ENCODE measurements around the gene TNS3.

The TNS3 gene

GRCh38 chr7:47301657-47302295, 280.1 kb downstream of the TNS3 start:
- Histone ChIP-seq H4K20me1 (peaks cover 0 to 100% (median 0%) of the 10 kb centered on the region in 11 experiments; a peak in 6 of 22 replicates), H3K9ac (no peak overlapping the region), H3K9me3 (replicated peaks in 1 of 11) (no peaks in the 10 kb centered on the region), H3K4me1 (peaks cover 18 to 36% (median 27%) of the 10 kb centered on the region in 10 experiments; a peak in 19 of 20 replicates), H3K36me3 (peaks cover 28 to 100% (median 57%) of the 10 kb centered on the region in 11 experiments), H3K27ac (no peak overlapping the region), H3K27me3 (no peaks in the 10 kb centered on the region), H3K4me2 (no peak overlapping the region), H3K4me3 (no peak overlapping the region)
- TF ChIP-seq Cebpa-rat (IDR thresholded peaks at IDR 0.05), result no peak

- Histone ChIP-seq H3K9me3 (replicated peaks in 1 of 11) (no peaks in the 10 kb centered on the region), H4K20me1 (peaks cover 0 to 100% (median 0%) of the 10 kb centered on the region in 11 experiments; a peak in 6 of 22 replicates), H3K36me3 (peaks cover 34 to 100% (median 64%) of the 10 kb centered on the region in 11 experiments), H3K27me3 (no peaks in the 10 kb centered on the region), H3K4me1 (peaks cover 19 to 37% (median 28%) of the 10 kb centered on the region in 10 experiments), H3K4me3 (no peak overlapping the region), H3K9ac (no peak overlapping the region), H3K27ac (peak overlapping the region in 1 of 11 experiments; percentile 4; a peak in 1 of 22 replicates), H3K4me2 (no peak overlapping the region)
- TF ChIP-seq Cebpa-rat (IDR thresholded peaks at IDR 0.05), result no peak
These were observed 280.8 kb downstream of the TNS3 start for GRCh38 chr7:47301105-47301477.

- H3K4me1 ChIP-seq, result peaks cover 23 to 38% (median 29%) of the 10 kb centered on the region in 10 experiments
- peaks cover 0 to 100% (median 0%) of the 10 kb centered on the region in 11 experiments; a peak in 6 of 22 replicates for H4K20me1 ChIP-seq
- no peak overlapping the region for H3K4me2 ChIP-seq
- H3K36me3 ChIP-seq, result peaks cover 35 to 100% (median 69%) of the 10 kb centered on the region in 11 experiments
- no peak overlapping the region for H3K4me3 ChIP-seq
- H3K27me3 ChIP-seq, result no peaks in the 10 kb centered on the region
- no peak for TF ChIP-seq Cebpa-rat (IDR thresholded peaks at IDR 0.05)
- H3K9ac ChIP-seq, result no peak overlapping the region
- H3K9me3 ChIP-seq (replicated peaks in 1 of 11), result 0 out of 22 replicates have a peak, but pooled peaks cover 0 to under 1% (median 0%) of the 10 kb centered on the region in 11 experiments
- peak overlapping the region in 1 of 11 experiments; percentile 4; a peak in 1 of 22 replicates for H3K27ac ChIP-seq
These were observed 281.3 kb downstream of the TNS3 start for GRCh38 chr7:47300472-47301104.

- Histone ChIP-seq H3K9me3 (replicated peaks in 1 of 11) (peaks cover 0 to 8% (median 0%) of the 10 kb centered on the region in 11 experiments; a peak in 1 of 22 replicates), H3K4me3 (no peak overlapping the region), H4K20me1 (peaks cover 0 to 100% (median 0%) of the 10 kb centered on the region in 11 experiments; a peak in 6 of 22 replicates), H3K27ac (no peak overlapping the region), H3K36me3 (peaks cover 35 to 100% (median 80%) of the 10 kb centered on the region in 11 experiments), H3K4me1 (peaks cover 19 to 41% (median 30%) of the 10 kb centered on the region in 10 experiments), H3K27me3 (no peaks in the 10 kb centered on the region), H3K4me2 (peak overlapping the region in 8 of 11 experiments; percentile 3 to 59 (median 50); a peak in 10 of 22 replicates), H3K9ac (no peak overlapping the region)
- no peak for TF ChIP-seq Cebpa-rat (IDR thresholded peaks at IDR 0.05)
These were observed 282.4 kb downstream of the TNS3 start for GRCh38 chr7:47299496-47299895.

- Histone ChIP-seq H4K20me1 (peaks cover 0 to 100% (median 0%) of the 10 kb centered on the region in 11 experiments; a peak in 6 of 22 replicates), H3K27ac (peak overlapping the region in 4 of 11 experiments; percentile 21 to 44 (median 24); a peak in 7 of 22 replicates), H3K36me3 (peaks cover 35 to 100% (median 84%) of the 10 kb centered on the region in 11 experiments), H3K9me3 (replicated peaks in 1 of 11) (peaks cover 0 to 8% (median 0%) of the 10 kb centered on the region in 11 experiments; a peak in 2 of 22 replicates), H3K4me3 (no peak overlapping the region), H3K4me1 (peaks cover 27 to 49% (median 38%) of the 10 kb centered on the region in 10 experiments), H3K4me2 (peak overlapping the region in 9 of 11 experiments; percentile 3 to 59 (median 52); a peak in 16 of 22 replicates), H3K27me3 (no peaks in the 10 kb centered on the region), H3K9ac (peak overlapping the region in 1 of 11 experiments; percentile 5; a peak in 1 of 22 replicates)
- no peak for TF ChIP-seq Cebpa-rat (IDR thresholded peaks at IDR 0.05)
These were observed 283.3 kb downstream of the TNS3 start for GRCh38 chr7:47298636-47299035.

- H3K27ac ChIP-seq, result peak overlapping the region in 4 of 11 experiments; percentile 0 to 26 (median 16); a peak in 2 of 22 replicates
- peaks cover 36 to 64% (median 54%) of the 10 kb centered on the region in 10 experiments for H3K4me1 ChIP-seq
- H3K9ac ChIP-seq, result no peak overlapping the region
- no peak for TF ChIP-seq Cebpa-rat (IDR thresholded peaks at IDR 0.05)
- no peak overlapping the region for H3K4me3 ChIP-seq
- H3K9me3 ChIP-seq (replicated peaks in 1 of 11), result peaks cover 0 to 8% (median 0%) of the 10 kb centered on the region in 11 experiments; a peak in 2 of 22 replicates
- peaks cover 0 to 100% (median 0%) of the 10 kb centered on the region in 11 experiments; a peak in 5 of 22 replicates for H4K20me1 ChIP-seq
- peaks cover 32 to 100% (median 83%) of the 10 kb centered on the region in 11 experiments for H3K36me3 ChIP-seq
- H3K4me2 ChIP-seq, result no peak overlapping the region
- H3K27me3 ChIP-seq, result no peaks in the 10 kb centered on the region
These were observed 284.8 kb downstream of the TNS3 start for GRCh38 chr7:47297120-47297519.

GRCh38 chr7:47295606-47296005, 286.3 kb downstream of the TNS3 start:
- H3K36me3 ChIP-seq, result peaks cover 24 to 100% (median 72%) of the 10 kb centered on the region in 11 experiments; a peak in 21 of 22 replicates
- peak overlapping the region in 6 of 11 experiments; percentile 41 to 90 (median 84); a peak in 9 of 22 replicates for H3K4me2 ChIP-seq
- H3K4me1 ChIP-seq, result peaks cover 51 to 80% (median 69%) of the 10 kb centered on the region in 10 experiments
- H3K27ac ChIP-seq, result peak overlapping the region in 9 of 11 experiments; percentile 24 to 94 (median 88); a peak in 11 of 22 replicates
- no peak overlapping the region for H3K4me3 ChIP-seq
- TF ChIP-seq Cebpa-rat (IDR thresholded peaks at IDR 0.05), result no peak
- H3K9ac ChIP-seq, result peak overlapping the region in 1 of 11 experiments; percentile 61; a peak in 1 of 22 replicates
- peaks cover 0 to 100% (median 0%) of the 10 kb centered on the region in 11 experiments; a peak in 5 of 22 replicates for H4K20me1 ChIP-seq
- peaks cover 0 to 8% (median 0%) of the 10 kb centered on the region in 11 experiments; a peak in 2 of 22 replicates for H3K9me3 ChIP-seq (replicated peaks in 1 of 11)
- H3K27me3 ChIP-seq, result no peaks in the 10 kb centered on the region

GRCh38 chr7:47294556-47295222, 287.2 kb downstream of the TNS3 start:
- Histone ChIP-seq H3K9ac (peak overlapping the region in 9 of 11 experiments; percentile 2 to 61 (median 42); a peak in 11 of 22 replicates), H3K27ac (peak overlapping the region in 10 of 11 experiments; percentile 48 to 94 (median 88); a peak in 19 of 22 replicates), H3K27me3 (no peaks in the 10 kb centered on the region), H3K4me1 (peaks cover 53 to 83% (median 76%) of the 10 kb centered on the region in 10 experiments), H4K20me1 (peaks cover 0 to 100% (median 0%) of the 10 kb centered on the region in 11 experiments; a peak in 5 of 22 replicates), H3K4me3 (0 out of 20 replicates have a peak overlapping the region, but pooled peaks of 2 of the 10 experiments have one; percentile 1 to 28), H3K4me2 (peak overlapping the region; percentile 43 to 90 (median 74)), H3K36me3 (peaks cover 24 to 100% (median 66%) of the 10 kb centered on the region in 11 experiments; a peak in 21 of 22 replicates), H3K9me3 (replicated peaks in 1 of 11) (peaks cover 0 to 8% (median 0%) of the 10 kb centered on the region in 11 experiments; a peak in 2 of 22 replicates)
- no peak for TF ChIP-seq Cebpa-rat (IDR thresholded peaks at IDR 0.05)
